ENCODE measurements around the gene REPS2.

REPS2 gene

DNA sequence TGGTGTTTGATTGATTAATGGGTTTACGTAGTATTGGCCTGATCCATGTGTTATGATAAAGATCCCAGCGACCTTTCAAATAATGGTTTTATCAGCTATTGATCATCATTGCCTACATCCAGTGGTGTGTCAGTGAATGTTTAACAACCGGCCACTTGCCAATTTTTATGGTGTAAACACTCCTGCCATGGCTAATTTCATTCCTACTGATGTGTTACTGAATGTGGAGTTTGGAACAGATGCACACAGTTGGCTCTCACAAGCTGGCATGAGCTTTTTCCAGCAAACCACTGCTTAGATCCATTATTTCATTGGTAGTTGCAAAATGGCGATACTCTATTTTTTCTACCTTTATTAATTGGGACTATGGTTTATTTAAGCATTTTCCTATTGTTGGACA lies 139.9 kb downstream of the REPS2 start:
- no peak for TF ChIP-seq GATA3 (IDR thresholded peaks at IDR 0.05; ENCODE audit: low read depth, low read length)

GRCh38 chrX:17095161-17095560 lies 148.7 kb downstream of the REPS2 start:
- TF ChIP-seq GATA2 (IDR thresholded peaks at IDR 0.05; ENCODE audit: low read depth, low read length) (no peak), GATA3 (IDR thresholded peaks at IDR 0.05; ENCODE audit: low read depth, low read length) (no peak)

GRCh38 chrX:17098516-17099247 lies 152.2 kb downstream of the REPS2 start:
- TF ChIP-seq GATA3 (IDR thresholded peaks at IDR 0.05; ENCODE audit: low read depth, low read length), result no peak
- no peak for TF ChIP-seq GATA2 (IDR thresholded peaks at IDR 0.05; ENCODE audit: low read depth, low read length)

- TF ChIP-seq GATA2 (IDR thresholded peaks at IDR 0.05; ENCODE audit: low read depth, low read length), result no peak
- TF ChIP-seq GATA3 (IDR thresholded peaks at IDR 0.05; ENCODE audit: low read depth, low read length), result no peak
Observed at GRCh38 chrX:17104433-17104832, 158.0 kb downstream of the REPS2 start.

DNA sequence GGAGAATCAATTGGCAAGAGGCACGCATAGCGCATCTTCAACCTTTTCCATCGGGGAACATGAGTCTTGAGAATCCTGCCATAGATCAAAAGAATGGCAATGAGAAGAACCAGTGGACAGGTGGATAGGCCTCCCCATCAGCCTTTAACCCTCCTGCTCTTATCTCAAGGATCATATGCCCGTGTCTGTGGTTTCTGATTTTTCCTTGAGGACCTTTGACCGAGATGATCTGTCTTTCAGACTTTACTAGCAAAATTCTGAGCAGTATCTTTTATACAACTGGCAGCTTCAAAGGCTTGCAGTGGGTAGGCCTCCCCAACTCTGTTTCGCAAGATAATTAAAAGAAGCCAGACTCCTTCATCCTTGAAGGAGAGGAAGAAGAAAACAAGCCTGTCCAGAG lies 174.4 kb downstream of the REPS2 start:
- TF ChIP-seq GATA3 (IDR thresholded peaks at IDR 0.05; ENCODE audit: low read depth, low read length) (no peak), GATA2 (IDR thresholded peaks at IDR 0.05; ENCODE audit: low read depth, low read length) (no peak)

DNA sequence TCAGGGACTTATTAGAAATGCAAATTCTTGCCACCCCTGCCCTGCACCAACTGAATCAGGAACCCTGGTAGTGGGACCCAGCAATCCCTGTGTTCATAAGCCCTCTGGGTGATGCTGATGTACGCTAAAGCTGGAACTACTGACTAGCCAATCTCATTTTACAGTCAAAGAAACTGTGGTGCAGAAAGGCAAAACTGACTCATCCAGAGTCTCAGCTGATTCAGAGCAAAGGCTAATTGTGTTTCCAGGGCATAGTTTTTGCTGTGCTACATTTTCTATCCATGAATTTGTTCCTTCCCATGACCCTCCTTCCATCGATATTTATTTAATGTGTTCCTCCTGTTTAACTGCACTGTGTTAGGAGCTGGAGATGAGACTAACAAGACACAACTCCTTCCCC lies 207.5 kb downstream of the REPS2 start:
- TF ChIP-seq GATA2 (IDR thresholded peaks at IDR 0.05; ENCODE audit: low read depth, low read length), result no peak
- TF ChIP-seq GATA3 (IDR thresholded peaks at IDR 0.05; ENCODE audit: low read depth, low read length), result no peak

DNA sequence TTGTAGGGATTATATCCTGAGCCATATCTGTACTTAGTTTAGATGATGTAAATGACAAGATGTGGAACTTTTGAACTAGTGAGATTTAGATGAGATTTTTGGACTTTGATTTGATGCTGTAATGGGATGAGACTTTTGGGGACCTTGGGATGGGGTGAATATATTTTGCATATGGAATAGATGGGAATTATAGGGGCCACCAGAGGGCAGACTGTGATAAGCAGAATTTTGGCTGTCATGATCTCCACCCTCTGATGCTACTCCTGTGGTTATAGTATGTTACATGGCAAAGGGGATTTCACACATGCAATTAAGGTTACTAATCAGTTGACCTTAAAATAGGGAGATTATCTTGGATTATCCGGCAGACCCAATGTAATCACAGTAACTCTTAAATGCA lies 214.5 kb downstream of the REPS2 start:
- no peak for TF ChIP-seq GATA3 (IDR thresholded peaks at IDR 0.05; ENCODE audit: low read depth, low read length)
- no peak for TF ChIP-seq GATA2 (IDR thresholded peaks at IDR 0.05; ENCODE audit: low read depth, low read length)

DNA sequence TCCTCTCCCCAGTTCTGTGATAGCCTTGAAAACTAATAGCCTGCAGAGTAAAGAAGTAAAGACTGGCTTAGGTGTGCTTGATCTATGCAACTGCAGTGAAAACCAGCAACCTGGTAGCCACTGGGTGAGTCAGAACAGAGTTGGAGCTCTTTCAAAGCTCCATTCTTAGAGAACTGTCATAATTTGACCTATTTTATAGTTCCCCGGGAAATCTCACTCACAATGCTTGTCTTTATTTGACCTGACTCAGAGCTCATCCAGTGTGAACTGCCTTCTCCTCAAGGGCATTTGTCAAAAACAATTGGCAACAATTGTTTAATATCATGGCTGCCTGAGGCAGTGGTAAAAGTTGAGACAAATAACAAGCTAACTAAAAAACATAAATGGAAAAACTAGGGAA lies 215.5 kb downstream of the REPS2 start:
- TF ChIP-seq GATA2 (IDR thresholded peaks at IDR 0.05; ENCODE audit: low read depth, low read length), result no peak
- no peak for TF ChIP-seq GATA3 (IDR thresholded peaks at IDR 0.05; ENCODE audit: low read depth, low read length)

DNA sequence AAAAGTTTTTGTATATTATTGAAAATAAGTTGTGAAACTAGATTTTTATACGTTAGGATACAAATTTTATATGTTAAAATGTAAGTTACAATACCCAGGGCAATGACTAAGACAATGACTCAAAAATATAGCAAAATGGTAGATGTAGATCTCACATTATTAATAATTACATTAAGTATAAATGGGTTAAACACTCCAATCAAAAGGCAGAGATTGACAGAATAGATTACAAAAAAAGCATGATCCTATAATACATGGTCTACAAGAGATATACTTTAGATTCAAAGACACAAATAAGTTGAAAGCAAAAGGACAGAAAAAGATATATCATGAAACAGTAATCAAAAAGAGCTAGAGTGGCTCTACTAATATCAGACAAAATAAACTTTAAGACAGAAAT lies 217.6 kb downstream of the REPS2 start:
- no peak for TF ChIP-seq GATA3 (IDR thresholded peaks at IDR 0.05; ENCODE audit: low read depth, low read length)
- no peak for TF ChIP-seq GATA2 (IDR thresholded peaks at IDR 0.05; ENCODE audit: low read depth, low read length)

DNA sequence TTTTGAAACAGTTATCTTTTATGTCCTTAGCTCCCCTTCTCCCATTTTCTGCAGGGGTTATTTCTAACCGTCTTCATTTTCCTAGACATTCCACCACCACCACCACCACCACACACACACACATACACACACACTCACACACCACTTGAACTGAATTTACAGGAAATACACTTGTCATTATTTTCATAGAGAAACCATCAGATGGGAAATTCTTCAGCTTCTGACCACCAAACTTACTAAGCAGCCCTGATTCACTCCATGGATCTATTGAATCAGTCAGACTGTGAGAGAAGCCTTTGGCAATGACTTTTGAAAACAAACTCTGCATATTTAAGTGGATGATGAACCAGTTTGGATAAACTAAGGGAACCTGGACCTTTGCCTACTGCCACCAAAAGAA lies 218.5 kb downstream of the REPS2 start:
- TF ChIP-seq GATA2 (IDR thresholded peaks at IDR 0.05; ENCODE audit: low read depth, low read length) (no peak), GATA3 (IDR thresholded peaks at IDR 0.05; ENCODE audit: low read depth, low read length) (no peak)

DNA sequence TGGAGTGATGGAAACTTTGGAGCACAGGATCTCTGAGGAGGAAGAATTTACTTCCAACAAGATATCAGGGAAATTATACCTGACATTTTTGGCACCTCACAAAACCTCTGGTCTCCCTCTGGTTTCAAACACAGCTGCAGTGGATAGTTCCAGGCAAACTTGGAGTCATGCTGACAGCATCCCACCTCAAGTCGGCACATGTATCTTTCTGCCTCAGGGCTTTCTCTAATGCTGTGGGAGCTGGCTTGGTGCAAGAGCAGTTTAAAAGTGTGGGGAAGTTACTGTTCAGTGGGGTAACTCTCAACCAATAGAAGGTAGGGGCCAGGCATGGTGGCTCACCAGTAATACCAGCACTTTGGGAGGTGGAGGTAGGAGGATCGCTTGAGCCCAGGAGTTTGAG lies 221.5 kb downstream of the REPS2 start:
- TF ChIP-seq GATA2 (IDR thresholded peaks at IDR 0.05; ENCODE audit: low read depth, low read length) (no peak), GATA3 (IDR thresholded peaks at IDR 0.05; ENCODE audit: low read depth, low read length) (no peak)

GRCh38 chrX:17170973-17171372 lies 224.5 kb downstream of the REPS2 start:
- TF ChIP-seq GATA3 (IDR thresholded peaks at IDR 0.05; ENCODE audit: low read depth, low read length), result no peak
- TF ChIP-seq GATA2 (IDR thresholded peaks at IDR 0.05; ENCODE audit: low read depth, low read length), result no peak

DNA sequence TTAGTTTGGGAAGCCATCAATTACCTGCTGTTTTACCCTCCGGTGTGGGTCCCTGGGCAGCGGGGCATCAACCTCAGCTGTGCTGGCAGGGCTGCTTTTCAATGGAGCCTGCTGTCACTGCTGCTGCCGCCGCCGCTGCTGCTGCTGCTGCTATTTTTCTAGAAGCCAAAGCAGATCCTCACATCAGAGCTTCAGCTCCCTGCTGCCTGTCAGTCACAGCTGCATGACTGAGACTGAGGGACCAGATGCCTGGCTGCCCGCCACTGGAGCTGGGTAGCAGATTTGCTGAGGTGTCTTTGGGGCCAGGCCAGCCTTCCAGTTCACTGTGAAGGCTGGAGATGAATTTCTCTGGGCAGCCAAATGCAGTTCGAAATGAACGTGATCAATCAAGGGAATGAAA lies 228.2 kb downstream of the REPS2 start:
- TF ChIP-seq GATA3 (IDR thresholded peaks at IDR 0.05; ENCODE audit: low read depth, low read length) (no peak), GATA2 (IDR thresholded peaks at IDR 0.05; ENCODE audit: low read depth, low read length) (no peak)

- no peak for TF ChIP-seq GATA2 (IDR thresholded peaks at IDR 0.05; ENCODE audit: low read depth, low read length)
- no peak for TF ChIP-seq GATA3 (IDR thresholded peaks at IDR 0.05; ENCODE audit: low read depth, low read length)
Observed at GRCh38 chrX:17182317-17182716, 235.9 kb downstream of the REPS2 start.

DNA sequence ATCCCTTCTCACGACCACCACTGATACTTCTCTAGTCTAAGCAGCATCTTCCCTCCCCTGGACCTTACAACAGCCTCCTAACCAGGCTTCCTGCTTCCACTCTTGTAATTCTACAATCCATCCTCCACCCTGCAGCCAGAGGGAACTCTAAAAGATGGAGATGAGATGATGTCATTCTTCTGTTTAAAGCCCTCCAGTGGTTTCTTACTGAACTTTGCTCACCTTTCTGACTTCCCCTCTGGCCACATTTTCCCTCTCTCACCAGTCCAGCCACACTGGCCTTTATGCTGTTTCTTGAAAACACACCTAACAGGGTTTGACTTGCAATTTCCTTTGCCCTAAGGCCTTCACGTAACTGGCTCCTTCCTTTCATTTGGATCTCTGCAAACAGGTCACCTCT lies 237.1 kb downstream of the REPS2 start:
- TF ChIP-seq GATA3 (IDR thresholded peaks at IDR 0.05; ENCODE audit: low read depth, low read length) (no peak), GATA2 (IDR thresholded peaks at IDR 0.05; ENCODE audit: low read depth, low read length) (no peak)

DNA sequence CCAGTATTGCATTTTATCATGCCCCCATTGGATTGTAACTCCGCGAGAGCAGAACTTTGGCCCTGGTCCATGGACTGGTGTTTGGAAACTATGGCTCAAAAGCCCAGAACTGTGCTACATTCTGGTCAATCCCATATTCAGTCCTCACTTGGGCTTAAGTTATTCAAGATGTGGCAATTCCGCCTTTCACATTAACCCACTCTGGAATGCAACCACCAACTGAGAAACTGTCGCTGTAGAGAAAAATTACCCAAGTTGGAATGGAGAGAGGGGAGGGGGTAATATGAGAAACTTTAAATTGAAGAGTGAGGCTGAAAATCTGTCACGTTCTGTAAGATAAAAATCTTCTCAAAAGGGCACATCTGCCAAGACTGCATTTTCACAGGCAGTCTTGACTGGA lies 239.0 kb downstream of the REPS2 start:
- TF ChIP-seq GATA3 (IDR thresholded peaks at IDR 0.05; ENCODE audit: low read depth, low read length) (no peak), GATA2 (IDR thresholded peaks at IDR 0.05; ENCODE audit: low read depth, low read length) (no peak)

Measured in SH-SY5Y (cell line).